ENCODE measurements around the gene TRPV3.

GRCh38 chr17:3545151-3545550 is 12.5 kb downstream of the TRPV3 start:
- TF ChIP-seq TAF1 (IDR thresholded peaks at IDR 0.05; ENCODE audit: low read depth, low read length) (no peak), POLR2AphosphoS5 (IDR thresholded peaks at IDR 0.05; ENCODE audit: low read depth, low read length) (no peak)
